Left ventricle myocardium inferior (tissue), 1 donor: Measurements from ENCODE around the gene SEPTIN12. TPM values are rescaled to one million over a fixed set of nuclear protein-coding genes. Genes with fewer than 3 reads are reported as not detected.

Source experiments
- DNase-seq: peaks from one replicate; pipeline ENCODE4 v3.0.0-alpha.2; 2020
- H3K27ac ChIP-seq: fragments of 200-600 bp; replicated peaks from 2 replicates; pipeline ENCODE4 v1.8.0; 2021
- H3K27me3 ChIP-seq: fragments of 200-600 bp; 2 replicates; pipeline ENCODE4 v1.8.0; 2021; ENCODE audit warnings: low read depth
- H3K36me3 ChIP-seq: fragments of 200-600 bp; 2 replicates; pipeline ENCODE4 v1.8.0; 2021
- H3K4me1 ChIP-seq: fragments of 200-600 bp; 2 replicates; pipeline ENCODE4 v1.8.0; 2021
- H3K4me3 ChIP-seq: fragments of 200-600 bp; 2 replicates; pipeline ENCODE4 v1.8.0; 2021; ENCODE audit warnings: mild to moderate bottlenecking, moderate library complexity
- H3K9me3 ChIP-seq: fragments of 200-600 bp; replicated peaks from 2 replicates; pipeline ENCODE4 v1.8.0; 2021
- intact Hi-C: fragments of 100-400 bp; cut with micrococcal nuclease; formaldehyde crosslinking; loops from one replicate; pipeline ENCODE4 v1.11.0; 2022
- total RNA-seq: library from RNA; stranded (reverse); fragmentation: NEBNext Ultra II Directional; extraction: Animal tissue kit (Norgen Biotek cat#: 25700); gene quantifications from one replicate; pipeline ENCODE4 v1.2.1, GENCODE V29; 2021
- TF ChIP-seq, protein P1 (sequence below): fragments of 200-600 bp; IDR thresholded peaks from 2 replicates; pipeline ENCODE4 v1.8.0; 2021; ENCODE audit warnings: antibody characterized with exemption, mild to moderate bottlenecking, borderline replicate concordance
- donor health status: DM: no; HTN: yes; CAD: no; lungs with severe emphysema.

SEPTIN12 gene
- total RNA-seq, 1 donor from 2014 or later = not detected

DNA sequence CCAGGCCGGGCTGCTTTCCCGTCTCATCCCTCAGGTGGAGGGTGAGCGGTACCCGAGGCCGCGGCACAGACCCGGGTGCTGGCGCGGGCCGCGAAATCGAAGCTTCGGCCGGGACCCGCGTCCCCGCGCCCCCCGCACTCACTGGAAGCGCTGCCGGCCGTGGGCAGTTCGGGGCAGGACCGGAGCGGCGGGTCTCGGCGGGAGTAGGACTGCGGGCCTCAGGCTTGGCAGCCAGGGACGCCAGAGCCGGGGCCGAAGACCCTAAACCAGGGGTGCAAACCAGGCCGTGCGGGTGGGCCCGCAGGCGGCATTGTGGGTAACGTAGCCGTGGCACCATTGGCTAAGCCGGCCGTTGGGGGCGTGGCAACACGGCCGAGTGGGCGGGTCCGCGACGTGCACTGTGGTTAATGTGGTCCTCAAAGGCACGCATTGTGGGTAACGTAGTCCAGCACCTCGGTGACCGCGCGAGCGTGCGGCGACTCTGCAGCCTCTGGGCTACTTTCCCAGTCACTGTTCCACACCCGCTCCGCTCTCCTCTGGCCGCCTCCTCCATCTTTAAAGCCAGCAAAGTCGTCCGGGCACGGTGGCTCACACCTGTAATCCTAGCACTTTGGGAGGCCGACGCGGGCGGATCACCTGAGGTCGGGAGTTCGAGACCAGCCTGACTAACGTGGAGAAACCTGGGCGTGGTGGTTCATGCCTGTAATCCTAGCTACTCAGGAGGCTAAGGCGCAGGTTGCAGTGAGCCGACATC, 21.1 kb downstream of the SEPTIN12 start, which contains the start of gene ZNF500:
TSS of gene ZNF500 (minus strand) at position 288 of the 754 bp plus-strand sequence. CDS start 1,184 bp downstream, outside the sequence.
- peak; percentile 99 for DNase-seq
- TF ChIP-seq, protein P1, sequence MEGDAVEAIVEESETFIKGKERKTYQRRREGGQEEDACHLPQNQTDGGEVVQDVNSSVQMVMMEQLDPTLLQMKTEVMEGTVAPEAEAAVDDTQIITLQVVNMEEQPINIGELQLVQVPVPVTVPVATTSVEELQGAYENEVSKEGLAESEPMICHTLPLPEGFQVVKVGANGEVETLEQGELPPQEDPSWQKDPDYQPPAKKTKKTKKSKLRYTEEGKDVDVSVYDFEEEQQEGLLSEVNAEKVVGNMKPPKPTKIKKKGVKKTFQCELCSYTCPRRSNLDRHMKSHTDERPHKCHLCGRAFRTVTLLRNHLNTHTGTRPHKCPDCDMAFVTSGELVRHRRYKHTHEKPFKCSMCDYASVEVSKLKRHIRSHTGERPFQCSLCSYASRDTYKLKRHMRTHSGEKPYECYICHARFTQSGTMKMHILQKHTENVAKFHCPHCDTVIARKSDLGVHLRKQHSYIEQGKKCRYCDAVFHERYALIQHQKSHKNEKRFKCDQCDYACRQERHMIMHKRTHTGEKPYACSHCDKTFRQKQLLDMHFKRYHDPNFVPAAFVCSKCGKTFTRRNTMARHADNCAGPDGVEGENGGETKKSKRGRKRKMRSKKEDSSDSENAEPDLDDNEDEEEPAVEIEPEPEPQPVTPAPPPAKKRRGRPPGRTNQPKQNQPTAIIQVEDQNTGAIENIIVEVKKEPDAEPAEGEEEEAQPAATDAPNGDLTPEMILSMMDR = peak; percentile 10
- Histone ChIP-seq H3K4me1 (peaks cover 44% of the 10 kb centered on the region), H3K27me3 (no peaks in the 10 kb centered on the region), H3K27ac (peak within 1 kb of the TSS; percentile 91), H3K4me3 (peak within 1 kb of the TSS; percentile 86), H3K9me3 (no peaks in the 10 kb centered on the region), H3K36me3 (peaks cover 32% of the 10 kb centered on the region)
- intact Hi-C loops = no loop called here

DNA sequence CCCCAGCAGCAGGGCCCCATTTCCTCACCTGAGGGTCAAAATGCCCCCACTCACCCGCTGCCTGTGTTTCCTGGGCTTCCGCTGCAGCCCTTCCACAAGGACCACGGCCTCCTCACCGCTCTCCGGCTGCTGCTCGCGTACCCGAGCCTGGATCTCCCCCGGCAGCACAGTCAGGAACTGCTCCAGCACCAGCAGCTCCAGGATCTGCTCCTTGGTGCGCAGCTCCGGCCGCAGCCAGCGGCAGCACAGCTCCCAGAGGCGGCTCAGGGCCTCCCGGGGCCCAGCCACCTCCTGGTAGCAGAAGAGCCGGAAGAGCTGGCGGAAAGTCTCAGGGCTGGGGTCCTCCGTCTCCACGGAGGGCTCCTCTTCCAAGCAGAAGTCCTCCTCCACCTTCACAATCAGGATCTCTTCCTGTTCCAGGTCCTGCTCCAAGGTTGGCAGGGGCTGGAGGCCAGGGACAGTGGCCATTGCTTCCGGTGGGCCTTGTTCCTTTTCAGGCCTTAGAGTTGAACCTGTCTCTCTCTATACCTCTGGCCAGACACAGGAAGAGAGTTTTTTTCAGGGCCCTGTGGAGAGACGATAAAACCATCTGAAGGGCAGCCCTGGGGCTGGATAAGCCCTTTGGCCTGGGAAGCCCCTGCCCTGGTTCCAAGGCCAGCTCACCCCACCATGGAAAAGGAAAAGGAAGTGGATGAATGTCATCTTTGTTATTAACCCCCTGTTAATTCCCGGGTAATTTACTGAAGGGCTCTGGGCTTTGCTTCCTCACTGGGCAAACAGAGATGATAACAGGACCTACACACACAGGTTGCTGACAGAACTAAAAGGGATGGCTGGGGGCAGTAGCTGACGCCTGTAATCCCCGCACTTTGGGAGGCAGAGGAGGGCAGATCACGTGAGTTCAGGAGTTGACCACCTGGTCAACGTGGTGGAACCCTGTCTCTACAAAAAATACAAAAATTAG, 22.4 kb downstream of the SEPTIN12 start:
- Histone ChIP-seq H3K4me1 (peaks cover 44% of the 10 kb centered on the region), H3K27me3 (no peaks in the 10 kb centered on the region), H3K9me3 (no peaks in the 10 kb centered on the region), H3K36me3 (peaks cover 41% of the 10 kb centered on the region), H3K27ac (peak overlapping the region; percentile 91), H3K4me3 (peak overlapping the region; percentile 86)
- TF ChIP-seq, protein P1 = no peak
- intact Hi-C loops = no loop called here
- no peak for DNase-seq

DNA sequence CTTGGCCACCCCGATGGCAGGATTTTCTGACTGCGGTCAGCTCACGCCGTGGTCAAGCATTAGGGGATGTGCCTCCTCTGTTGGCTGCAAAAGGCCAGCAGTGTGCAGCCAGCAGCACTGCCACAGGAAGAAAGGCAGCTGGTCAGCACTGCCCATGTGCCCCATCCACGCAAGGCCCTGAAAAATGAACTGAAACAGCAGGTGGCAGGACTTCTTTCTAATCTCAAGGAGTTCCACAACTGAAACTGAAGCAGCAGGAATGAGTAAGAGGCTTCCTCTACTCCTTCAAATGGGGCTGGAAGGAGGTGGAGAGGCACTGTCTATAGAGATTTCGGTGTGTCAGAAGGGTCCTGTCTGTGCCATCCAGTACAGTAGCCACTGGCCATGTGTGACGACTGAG, 24.4 kb downstream of the SEPTIN12 start:
- H3K4me1 ChIP-seq = peaks cover 41% of the 10 kb centered on the region
- H3K36me3 ChIP-seq = peaks cover 61% of the 10 kb centered on the region
- no peak overlapping the region for H3K27ac ChIP-seq
- TF ChIP-seq, protein P1 = no peak
- no peaks in the 10 kb centered on the region for H3K9me3 ChIP-seq
- no peak for DNase-seq
- H3K4me3 ChIP-seq = no peak overlapping the region
- no peaks in the 10 kb centered on the region for H3K27me3 ChIP-seq
- intact Hi-C loops = no loop called here

DNA sequence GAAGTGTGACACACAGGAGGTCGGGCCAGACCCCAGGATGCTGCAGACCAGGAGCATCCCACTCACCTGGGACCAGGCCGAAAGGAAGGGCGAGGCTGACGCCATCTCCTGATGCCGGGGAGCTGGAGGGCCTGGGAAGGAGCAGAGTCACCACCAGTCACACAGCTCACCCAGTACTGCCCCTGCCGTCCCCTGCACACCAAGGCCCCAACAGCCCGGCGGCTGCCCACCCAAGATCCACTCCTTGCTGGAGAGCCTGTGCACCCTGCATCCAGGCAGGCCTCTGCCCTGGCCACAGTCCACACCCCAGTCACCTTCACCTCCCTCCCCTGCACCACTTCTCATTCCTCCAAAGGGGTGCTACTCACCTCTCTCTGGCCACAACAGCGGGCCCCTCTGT, 25.9 kb downstream of the SEPTIN12 start:
- intact Hi-C loops = no loop called here

More for the DNA sequence above, 25.9 kb downstream of the SEPTIN12 start:
- Histone ChIP-seq H3K27ac (no peak overlapping the region), H3K4me1 (peaks cover 28% of the 10 kb centered on the region), H3K9me3 (no peaks in the 10 kb centered on the region), H3K36me3 (peaks cover 77% of the 10 kb centered on the region), H3K4me3 (no peak overlapping the region), H3K27me3 (no peaks in the 10 kb centered on the region)
- TF ChIP-seq, protein P1 = no peak
- DNase-seq = no peak
